ENCODE measurements around the gene TXNDC2. TPM values are rescaled to one million over a fixed set of nuclear protein-coding genes. Genes with fewer than 3 reads are reported as not detected.

Gene TXNDC2
- total and polyA plus RNA-seq, 9 of the 15 experiments (the other 6 are each of a cell fraction or from before 2014, with no cell fraction given) = 1.2 to 4.9 (median 2.3) TPM

- TF ChIP-seq ZNF511 (CRISPR knock-in tag; IDR thresholded peaks at IDR 0.05) (no peak), ZNF75A (CRISPR knock-in tag; IDR thresholded peaks at IDR 0.05) (no peak), ZNF140 (CRISPR knock-in tag; IDR thresholded peaks at IDR 0.05) (no peak), GATAD2B (IDR thresholded peaks at IDR 0.05; ENCODE audit: borderline replicate concordance) (no peak), BHLHE40 (IDR thresholded peaks at IDR 0.05; ENCODE audit: low read length) (no peak), ZBED1 (IDR thresholded peaks at IDR 0.05) (no peak), CLOCK (CRISPR knock-in tag; IDR thresholded peaks at IDR 0.05; ENCODE audit: borderline replicate concordance) (no peak), FOXA1 (IDR thresholded peaks at IDR 0.05; ENCODE audit: borderline replicate concordance) (no peak), MCM7 (IDR thresholded peaks at IDR 0.05) (no peak), ZNF282 (CRISPR knock-in tag; IDR thresholded peaks at IDR 0.05) (no peak), FOSL1 (tag; conservative IDR thresholded peaks at IDR 0.05) (peak; percentile 71), MYBL2 (IDR thresholded peaks at IDR 0.05; ENCODE audit: low read depth) (no peak), MYBL2 (CRISPR knock-in tag; IDR thresholded peaks at IDR 0.05; ENCODE audit: borderline replicate concordance) (no peak), UBTF (IDR thresholded peaks at IDR 0.05; ENCODE audit: borderline replicate concordance in 1 of 2, low read depth in 2 of 2, low read length in 2 of 2) (0 out of 4 replicates have a peak, but pooled peaks of 1 of the 2 experiments have one; percentile 15), GABPB1 (CRISPR knock-in tag; IDR thresholded peaks at IDR 0.05) (0 out of 2 replicates have a peak, but pooled peaks have one; percentile 27), CREB3L1 (IDR thresholded peaks at IDR 0.05; ENCODE audit: borderline replicate concordance, low read depth) (no peak), RBBP5 (IDR thresholded peaks at IDR 0.05; ENCODE audit: borderline replicate concordance, insufficient read depth, low read length, poor library complexity, severe bottlenecking) (peak; percentile 47)
- TF ChIP-seq, protein P1, sequence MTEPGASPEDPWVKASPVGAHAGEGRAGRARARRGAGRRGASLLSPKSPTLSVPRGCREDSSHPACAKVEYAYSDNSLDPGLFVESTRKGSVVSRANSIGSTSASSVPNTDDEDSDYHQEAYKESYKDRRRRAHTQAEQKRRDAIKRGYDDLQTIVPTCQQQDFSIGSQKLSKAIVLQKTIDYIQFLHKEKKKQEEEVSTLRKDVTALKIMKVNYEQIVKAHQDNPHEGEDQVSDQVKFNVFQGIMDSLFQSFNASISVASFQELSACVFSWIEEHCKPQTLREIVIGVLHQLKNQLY (CRISPR knock-in tag; conservative IDR thresholded peaks at IDR 0.05) = no peak
- TF ChIP-seq, protein P2, sequence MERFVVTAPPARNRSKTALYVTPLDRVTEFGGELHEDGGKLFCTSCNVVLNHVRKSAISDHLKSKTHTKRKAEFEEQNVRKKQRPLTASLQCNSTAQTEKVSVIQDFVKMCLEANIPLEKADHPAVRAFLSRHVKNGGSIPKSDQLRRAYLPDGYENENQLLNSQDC (CRISPR knock-in tag; IDR thresholded peaks at IDR 0.05) = no peak
Measured at GRCh38 chr18:9885170-9886004, at the start of gene TXNDC2 (continued).

Data from K562 (cell line).